ENCODE measurements around the gene GCNT2. TPM values are rescaled to one million over a fixed set of nuclear protein-coding genes. Genes with fewer than 3 reads are reported as not detected.

The GCNT2 gene
- total and polyA plus RNA-seq, 10 donors = 1.8 to 27.2 (median 11.3) TPM

DNA sequence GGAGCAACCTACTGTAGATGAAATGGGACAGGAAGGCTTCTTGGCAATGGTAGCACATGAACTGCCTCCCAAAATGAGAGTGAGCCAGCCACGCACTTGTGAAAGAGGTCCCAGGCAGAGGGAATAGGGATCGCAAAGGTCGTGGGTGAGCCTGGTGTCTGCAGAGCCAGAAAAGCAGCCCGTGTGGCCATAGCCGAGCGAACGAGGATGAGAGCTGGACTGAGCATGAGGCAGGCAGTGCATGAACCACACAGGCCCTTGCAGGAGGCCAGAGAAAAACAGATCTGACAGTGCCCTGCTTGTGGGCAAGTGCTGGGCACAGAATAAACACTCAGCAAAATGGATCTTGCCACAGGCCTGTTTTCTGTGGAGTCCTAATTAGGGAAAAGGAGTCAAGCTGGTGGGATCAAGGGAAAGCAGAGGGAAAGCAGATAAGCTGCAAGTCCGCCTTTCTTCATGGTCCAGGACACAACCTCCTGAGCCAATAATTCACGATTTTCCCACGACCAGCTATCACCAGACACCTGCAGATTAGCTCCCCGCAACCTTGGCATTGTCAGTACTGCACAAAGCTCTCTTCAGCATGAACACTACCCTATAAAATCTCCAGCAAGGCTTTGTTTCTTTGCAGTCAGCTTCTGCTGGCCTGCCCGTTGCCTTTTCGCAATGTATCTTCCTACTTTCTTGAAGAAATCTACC is 44.0 kb downstream of the GCNT2 start:
- DNase-seq = no peak
- Histone ChIP-seq H3K27me3 (replicated peaks in 1 of 7) (no peaks in the 10 kb centered on the region), H3K4me3 (no peak overlapping the region), H3K9me3 (no peaks in the 10 kb centered on the region), H3K4me1 (peaks cover 0 to 9% (median 3%) of the 10 kb centered on the region in 6 donors), H3K27ac (no peak overlapping the region), H3K36me3 (no peaks in the 10 kb centered on the region)
- intact Hi-C loops (cut with DNase I; ENCODE audit: low total_unique reads) = no loop called here
- 87 to 91% (median 89%) methylated on average over 13 of the region's 13 CpGs for WGBS, 5 donors
- TF ChIP-seq POLR2A (IDR thresholded peaks at IDR 0.05) = no peak
- TF ChIP-seq POLR2AphosphoS5 (IDR thresholded peaks at IDR 0.05) = no peak
- TF ChIP-seq, protein P1, sequence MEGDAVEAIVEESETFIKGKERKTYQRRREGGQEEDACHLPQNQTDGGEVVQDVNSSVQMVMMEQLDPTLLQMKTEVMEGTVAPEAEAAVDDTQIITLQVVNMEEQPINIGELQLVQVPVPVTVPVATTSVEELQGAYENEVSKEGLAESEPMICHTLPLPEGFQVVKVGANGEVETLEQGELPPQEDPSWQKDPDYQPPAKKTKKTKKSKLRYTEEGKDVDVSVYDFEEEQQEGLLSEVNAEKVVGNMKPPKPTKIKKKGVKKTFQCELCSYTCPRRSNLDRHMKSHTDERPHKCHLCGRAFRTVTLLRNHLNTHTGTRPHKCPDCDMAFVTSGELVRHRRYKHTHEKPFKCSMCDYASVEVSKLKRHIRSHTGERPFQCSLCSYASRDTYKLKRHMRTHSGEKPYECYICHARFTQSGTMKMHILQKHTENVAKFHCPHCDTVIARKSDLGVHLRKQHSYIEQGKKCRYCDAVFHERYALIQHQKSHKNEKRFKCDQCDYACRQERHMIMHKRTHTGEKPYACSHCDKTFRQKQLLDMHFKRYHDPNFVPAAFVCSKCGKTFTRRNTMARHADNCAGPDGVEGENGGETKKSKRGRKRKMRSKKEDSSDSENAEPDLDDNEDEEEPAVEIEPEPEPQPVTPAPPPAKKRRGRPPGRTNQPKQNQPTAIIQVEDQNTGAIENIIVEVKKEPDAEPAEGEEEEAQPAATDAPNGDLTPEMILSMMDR (IDR thresholded peaks at IDR 0.05 in 8 of 11, conservative IDR thresholded peaks at IDR 0.05 in 3 of 11) = no peak

DNA sequence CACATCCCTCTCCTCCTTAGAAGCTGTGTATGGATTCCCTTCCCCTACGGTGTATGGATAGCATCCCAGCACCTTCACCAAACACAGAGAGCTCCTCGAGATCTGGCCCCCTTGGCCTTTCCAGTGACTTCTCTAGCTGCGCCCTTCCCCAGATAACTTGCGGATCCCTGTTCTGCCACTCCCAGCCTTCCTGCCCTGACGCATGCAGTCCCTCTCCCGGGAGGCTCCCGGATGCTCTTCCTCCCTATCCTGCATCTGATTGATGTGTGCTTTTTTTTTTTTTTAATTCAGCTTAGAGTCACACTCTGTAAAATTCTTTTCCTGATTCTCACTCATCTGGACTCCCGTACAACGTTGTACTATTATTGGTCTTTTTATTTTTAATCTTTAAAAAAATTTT is 44.8 kb downstream of the GCNT2 start:
- H3K36me3 ChIP-seq = no peaks in the 10 kb centered on the region
- intact Hi-C loops (cut with DNase I; ENCODE audit: low total_unique reads) = no loop called here
- 73 to 87% (median 76%) methylated on average over 9 of the region's 9 CpGs for WGBS, 5 donors
- no peaks in the 10 kb centered on the region for H3K27me3 ChIP-seq (replicated peaks in 1 of 7)
- DNase-seq = no peak
- TF ChIP-seq, protein P1 (IDR thresholded peaks at IDR 0.05 in 8 of 11, conservative IDR thresholded peaks at IDR 0.05 in 3 of 11) = no peak
- TF ChIP-seq POLR2A (IDR thresholded peaks at IDR 0.05) (no peak), POLR2AphosphoS5 (IDR thresholded peaks at IDR 0.05) (no peak)
- H3K27ac ChIP-seq = no peak overlapping the region
- H3K4me3 ChIP-seq = no peak overlapping the region
- H3K4me1 ChIP-seq = peaks cover 0 to 9% (median 3%) of the 10 kb centered on the region in 6 donors
- H3K9me3 ChIP-seq = no peaks in the 10 kb centered on the region

DNA sequence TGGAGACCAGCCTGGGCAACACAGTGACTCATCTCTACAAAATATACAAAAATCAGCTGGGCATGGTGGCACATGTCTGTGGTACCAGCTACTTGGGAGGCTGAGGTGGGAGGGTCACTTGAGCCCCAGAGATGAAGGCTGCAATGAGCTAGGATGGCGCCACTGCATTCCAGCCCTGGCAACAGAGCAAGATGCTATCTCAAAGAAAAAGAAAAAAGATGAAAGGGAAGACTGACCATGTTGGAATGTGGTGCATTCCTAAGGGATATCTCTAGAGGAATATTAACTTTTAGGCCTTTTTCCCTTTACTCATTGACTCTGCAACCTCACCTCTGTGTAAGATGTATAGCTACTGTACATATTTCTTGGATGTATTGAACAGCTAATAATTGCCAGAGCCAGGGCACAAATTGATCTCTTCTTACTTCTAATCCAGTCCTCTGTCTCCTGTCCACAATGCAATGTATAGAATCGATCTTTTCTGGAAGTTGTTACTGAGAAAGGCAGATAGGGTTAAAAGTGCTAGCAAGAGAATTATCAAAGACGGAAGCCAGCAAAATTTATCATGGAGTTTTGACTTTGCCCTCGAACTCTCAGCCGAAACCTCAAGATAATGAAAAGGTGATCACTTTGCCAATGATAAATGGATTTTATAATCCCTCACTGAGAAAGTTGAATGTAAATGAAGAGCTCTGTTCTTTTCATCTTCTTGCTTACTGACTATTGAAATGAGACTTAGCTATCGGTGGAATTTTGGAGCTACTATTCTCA is 46.3 kb downstream of the GCNT2 start:
- intact Hi-C loops (cut with DNase I; ENCODE audit: low total_unique reads) = no loop called here
- H3K36me3 ChIP-seq = no peaks in the 10 kb centered on the region
- no peaks in the 10 kb centered on the region for H3K9me3 ChIP-seq
- no peak overlapping the region for H3K27ac ChIP-seq
- 84 to 91% (median 86%) methylated on average over 6 of the region's 6 CpGs for WGBS, 5 donors
- TF ChIP-seq POLR2A (IDR thresholded peaks at IDR 0.05) = no peak
- no peak for TF ChIP-seq POLR2AphosphoS5 (IDR thresholded peaks at IDR 0.05)
- TF ChIP-seq, protein P1 (IDR thresholded peaks at IDR 0.05 in 8 of 11, conservative IDR thresholded peaks at IDR 0.05 in 3 of 11) = no peak
- no peak overlapping the region for H3K4me3 ChIP-seq
- H3K4me1 ChIP-seq = no peaks in the 10 kb centered on the region
- DNase-seq = no peak
- H3K27me3 ChIP-seq (replicated peaks in 1 of 7) = no peaks in the 10 kb centered on the region

Data from spleen (tissue), 11 donors.